HepG2 (cell line): ENCODE measurements around the gene LRRC74A. TPM values are rescaled to one million over a fixed set of nuclear protein-coding genes. Genes with fewer than 3 reads are reported as not detected.

Experiments used
- AGO1 ChIP-seq: fragments of 200-400 bp; formaldehyde crosslinking; IDR thresholded peaks from 2 replicates; pipeline ENCODE4 v1.6.1; 2017; ENCODE audit warnings: mild to moderate bottlenecking, low read depth, low read length, moderate library complexity; ENCODE audit not compliant: poor library complexity, severe bottlenecking
- FOXA3 ChIP-seq: IDR thresholded peaks from 2 replicates; pipeline ENCODE4 v1.6.1; 2016; ENCODE audit warnings: missing genetic modification reagents, missing compliant biosample characterization
- GZF1 ChIP-seq: sonication (generic); formaldehyde crosslinking; IDR thresholded peaks from 2 replicates; pipeline ENCODE4 v1.5.1; 2020; ENCODE audit warnings: mild to moderate bottlenecking, missing genetic modification reagents
- KDM4B ChIP-seq: sonication (generic); formaldehyde crosslinking; IDR thresholded peaks from 2 replicates; pipeline ENCODE4 v1.4.0; 2020; ENCODE audit warnings: missing genetic modification reagents
- MEIS1 ChIP-seq: sonication (generic); formaldehyde crosslinking; IDR thresholded peaks from 2 replicates; pipeline ENCODE4 v1.9.0; 2021; ENCODE audit warnings: mild to moderate bottlenecking, missing genetic modification reagents, moderate library complexity, borderline replicate concordance
- NBN ChIP-seq: fragments of 450-650 bp; conservative IDR thresholded peaks from 2 replicates; pipeline ENCODE4 v1.6.1; 2017
- NFYB ChIP-seq: sonication (generic); formaldehyde crosslinking; IDR thresholded peaks from 2 replicates; pipeline ENCODE4 v1.4.0; 2020; ENCODE audit warnings: missing genetic modification reagents
- PRMT3 ChIP-seq: sonication (generic); formaldehyde crosslinking; IDR thresholded peaks from 2 replicates; pipeline ENCODE4 v1.8.1; 2022; ENCODE audit warnings: low read depth, mild to moderate bottlenecking, moderate library complexity, missing genetic modification reagents, borderline replicate concordance
- TIGD3 ChIP-seq: sonication (generic); formaldehyde crosslinking; IDR thresholded peaks from 2 replicates; pipeline ENCODE4 v1.5.1; 2020; ENCODE audit warnings: mild to moderate bottlenecking, missing genetic modification reagents, borderline replicate concordance
- U2AF1 ChIP-seq: fragments of 200-400 bp; formaldehyde crosslinking; optimal IDR thresholded peaks from 2 replicates; pipeline ENCODE3; 2017; ENCODE audit warnings: mild to moderate bottlenecking, low read depth, low read length
- ZGPAT ChIP-seq: IDR thresholded peaks from 2 replicates; pipeline ENCODE4 v1.6.1; 2016; ENCODE audit warnings: mild to moderate bottlenecking
- ZNF552 ChIP-seq: sonication (generic); formaldehyde crosslinking; IDR thresholded peaks from 2 replicates; pipeline ENCODE4 v1.9.0; 2022; ENCODE audit warnings: missing genetic modification reagents, mild to moderate bottlenecking, borderline replicate concordance
- ZNF746 ChIP-seq: sonication (generic); formaldehyde crosslinking; IDR thresholded peaks from 2 replicates; pipeline ENCODE4 v1.8.0; 2022; ENCODE audit warnings: mild to moderate bottlenecking, missing genetic modification reagents
- ZNF841 ChIP-seq: sonication (generic); formaldehyde crosslinking; IDR thresholded peaks from 2 replicates; pipeline ENCODE4 v1.8.1; 2023; ENCODE audit warnings: missing genetic modification reagents, borderline replicate concordance
- polyA plus RNA-seq, 8 experiments: library from polyadenylated mRNA; depleted of rRNA in 3 of 8; stranded (reverse) in 7 of 8; unstranded in 1 of 8; fragments of >200 nt; fragmentation: Illumina TruSeq in 4 of 8; extraction: Trizol in 4 of 8; gene quantifications; 2 replicates each; pipeline versions ENCODE4 v1.2.1 to v1.2.3, GENCODE V29; 2011 to 2016; ENCODE audit warnings: low read depth in 4 of 8, missing spikeins in 1 of 8, mixed read lengths in 1 of 8; ENCODE audit not compliant: insufficient read depth in 1 of 8
- total RNA-seq, 5 experiments: library from RNA; depleted of rRNA; stranded (reverse); fragments of >200 nt; fragmentation: Illumina TruSeq; extraction: Trizol; gene quantifications; 2 replicates each; pipeline ENCODE4 v1.2.3, GENCODE V29; 2016; ENCODE audit warnings: low read depth in 1 of 5
- TF ChIP-seq, protein P1 (sequence below): IDR thresholded peaks from 2 replicates; pipeline ENCODE4 v1.6.1; 2016; ENCODE audit warnings: low read depth, missing genetic modification reagents, missing compliant biosample characterization
- TF ChIP-seq, protein P2 (sequence below): sonication (generic); formaldehyde crosslinking; IDR thresholded peaks from 2 replicates; pipeline ENCODE4 v1.4.0; 2020; ENCODE audit warnings: low read depth, missing genetic modification reagents

Gene LRRC74A
- total and polyA plus RNA-seq, 2 of the 13 experiments (the other 11 are each of a cell fraction or from before 2014, with no cell fraction given) = not detected

GRCh38 chr14:76829650-76830421 is 3.6 kb downstream of the LRRC74A start (continued):
- TF ChIP-seq, protein P1, sequence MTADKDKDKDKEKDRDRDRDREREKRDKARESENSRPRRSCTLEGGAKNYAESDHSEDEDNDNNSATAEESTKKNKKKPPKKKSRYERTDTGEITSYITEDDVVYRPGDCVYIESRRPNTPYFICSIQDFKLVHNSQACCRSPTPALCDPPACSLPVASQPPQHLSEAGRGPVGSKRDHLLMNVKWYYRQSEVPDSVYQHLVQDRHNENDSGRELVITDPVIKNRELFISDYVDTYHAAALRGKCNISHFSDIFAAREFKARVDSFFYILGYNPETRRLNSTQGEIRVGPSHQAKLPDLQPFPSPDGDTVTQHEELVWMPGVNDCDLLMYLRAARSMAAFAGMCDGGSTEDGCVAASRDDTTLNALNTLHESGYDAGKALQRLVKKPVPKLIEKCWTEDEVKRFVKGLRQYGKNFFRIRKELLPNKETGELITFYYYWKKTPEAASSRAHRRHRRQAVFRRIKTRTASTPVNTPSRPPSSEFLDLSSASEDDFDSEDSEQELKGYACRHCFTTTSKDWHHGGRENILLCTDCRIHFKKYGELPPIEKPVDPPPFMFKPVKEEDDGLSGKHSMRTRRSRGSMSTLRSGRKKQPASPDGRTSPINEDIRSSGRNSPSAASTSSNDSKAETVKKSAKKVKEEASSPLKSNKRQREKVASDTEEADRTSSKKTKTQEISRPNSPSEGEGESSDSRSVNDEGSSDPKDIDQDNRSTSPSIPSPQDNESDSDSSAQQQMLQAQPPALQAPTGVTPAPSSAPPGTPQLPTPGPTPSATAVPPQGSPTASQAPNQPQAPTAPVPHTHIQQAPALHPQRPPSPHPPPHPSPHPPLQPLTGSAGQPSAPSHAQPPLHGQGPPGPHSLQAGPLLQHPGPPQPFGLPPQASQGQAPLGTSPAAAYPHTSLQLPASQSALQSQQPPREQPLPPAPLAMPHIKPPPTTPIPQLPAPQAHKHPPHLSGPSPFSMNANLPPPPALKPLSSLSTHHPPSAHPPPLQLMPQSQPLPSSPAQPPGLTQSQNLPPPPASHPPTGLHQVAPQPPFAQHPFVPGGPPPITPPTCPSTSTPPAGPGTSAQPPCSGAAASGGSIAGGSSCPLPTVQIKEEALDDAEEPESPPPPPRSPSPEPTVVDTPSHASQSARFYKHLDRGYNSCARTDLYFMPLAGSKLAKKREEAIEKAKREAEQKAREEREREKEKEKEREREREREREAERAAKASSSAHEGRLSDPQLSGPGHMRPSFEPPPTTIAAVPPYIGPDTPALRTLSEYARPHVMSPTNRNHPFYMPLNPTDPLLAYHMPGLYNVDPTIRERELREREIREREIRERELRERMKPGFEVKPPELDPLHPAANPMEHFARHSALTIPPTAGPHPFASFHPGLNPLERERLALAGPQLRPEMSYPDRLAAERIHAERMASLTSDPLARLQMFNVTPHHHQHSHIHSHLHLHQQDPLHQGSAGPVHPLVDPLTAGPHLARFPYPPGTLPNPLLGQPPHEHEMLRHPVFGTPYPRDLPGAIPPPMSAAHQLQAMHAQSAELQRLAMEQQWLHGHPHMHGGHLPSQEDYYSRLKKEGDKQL (CRISPR knock-in tag) = no peak
- peak; percentile 37; the same call in 1 of the 2 replicates for TF ChIP-seq NFYB (CRISPR knock-in tag)
- TF ChIP-seq FOXA3 (CRISPR knock-in tag) = no peak
- TF ChIP-seq ZNF552 (CRISPR knock-in tag) = no peak
- no peak for TF ChIP-seq PRMT3 (CRISPR knock-in tag)
- no peak for TF ChIP-seq ZNF746
- no peak for TF ChIP-seq NBN
- no peak for TF ChIP-seq TIGD3 (CRISPR knock-in tag)
- TF ChIP-seq, protein P2, sequence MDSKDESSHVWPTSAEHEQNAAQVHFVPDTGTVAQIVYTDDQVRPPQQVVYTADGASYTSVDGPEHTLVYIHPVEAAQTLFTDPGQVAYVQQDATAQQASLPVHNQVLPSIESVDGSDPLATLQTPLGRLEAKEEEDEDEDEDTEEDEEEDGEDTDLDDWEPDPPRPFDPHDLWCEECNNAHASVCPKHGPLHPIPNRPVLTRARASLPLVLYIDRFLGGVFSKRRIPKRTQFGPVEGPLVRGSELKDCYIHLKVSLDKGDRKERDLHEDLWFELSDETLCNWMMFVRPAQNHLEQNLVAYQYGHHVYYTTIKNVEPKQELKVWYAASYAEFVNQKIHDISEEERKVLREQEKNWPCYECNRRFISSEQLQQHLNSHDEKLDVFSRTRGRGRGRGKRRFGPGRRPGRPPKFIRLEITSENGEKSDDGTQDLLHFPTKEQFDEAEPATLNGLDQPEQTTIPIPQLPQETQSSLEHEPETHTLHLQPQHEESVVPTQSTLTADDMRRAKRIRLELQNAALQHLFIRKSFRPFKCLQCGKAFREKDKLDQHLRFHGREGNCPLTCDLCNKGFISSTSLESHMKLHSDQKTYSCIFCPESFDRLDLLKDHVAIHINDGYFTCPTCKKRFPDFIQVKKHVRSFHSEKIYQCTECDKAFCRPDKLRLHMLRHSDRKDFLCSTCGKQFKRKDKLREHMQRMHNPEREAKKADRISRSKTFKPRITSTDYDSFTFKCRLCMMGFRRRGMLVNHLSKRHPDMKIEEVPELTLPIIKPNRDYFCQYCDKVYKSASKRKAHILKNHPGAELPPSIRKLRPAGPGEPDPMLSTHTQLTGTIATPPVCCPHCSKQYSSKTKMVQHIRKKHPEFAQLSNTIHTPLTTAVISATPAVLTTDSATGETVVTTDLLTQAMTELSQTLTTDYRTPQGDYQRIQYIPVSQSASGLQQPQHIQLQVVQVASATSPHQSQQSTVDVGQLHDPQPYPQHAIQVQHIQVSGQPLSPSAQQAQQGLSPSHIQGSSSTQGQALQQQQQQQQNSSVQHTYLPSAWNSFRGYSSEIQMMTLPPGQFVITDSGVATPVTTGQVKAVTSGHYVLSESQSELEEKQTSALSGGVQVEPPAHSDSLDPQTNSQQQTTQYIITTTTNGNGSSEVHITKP (CRISPR knock-in tag) = no peak
- TF ChIP-seq AGO1 = no peak
- no peak for TF ChIP-seq U2AF1
- TF ChIP-seq ZGPAT = peak; percentile 52; the same call in 1 of the 2 replicates
- no peak for TF ChIP-seq GZF1 (CRISPR knock-in tag)
- TF ChIP-seq KDM4B = no peak
- TF ChIP-seq ZNF841 = no peak
- peak; percentile 62; the same call in 1 of the 2 replicates for TF ChIP-seq MEIS1 (CRISPR knock-in tag)
